Inflammatory macrophage treated with lipopolysaccharide for 1 hour (primary cell): ENCODE results near the gene TGFA.

ENCODE experiments used
- DNase-seq, 2 donors: peaks; one replicate each; pipeline ENCODE4 v3.0.0-alpha.2; 2020 to 2022

The TGFA gene

DNA sequence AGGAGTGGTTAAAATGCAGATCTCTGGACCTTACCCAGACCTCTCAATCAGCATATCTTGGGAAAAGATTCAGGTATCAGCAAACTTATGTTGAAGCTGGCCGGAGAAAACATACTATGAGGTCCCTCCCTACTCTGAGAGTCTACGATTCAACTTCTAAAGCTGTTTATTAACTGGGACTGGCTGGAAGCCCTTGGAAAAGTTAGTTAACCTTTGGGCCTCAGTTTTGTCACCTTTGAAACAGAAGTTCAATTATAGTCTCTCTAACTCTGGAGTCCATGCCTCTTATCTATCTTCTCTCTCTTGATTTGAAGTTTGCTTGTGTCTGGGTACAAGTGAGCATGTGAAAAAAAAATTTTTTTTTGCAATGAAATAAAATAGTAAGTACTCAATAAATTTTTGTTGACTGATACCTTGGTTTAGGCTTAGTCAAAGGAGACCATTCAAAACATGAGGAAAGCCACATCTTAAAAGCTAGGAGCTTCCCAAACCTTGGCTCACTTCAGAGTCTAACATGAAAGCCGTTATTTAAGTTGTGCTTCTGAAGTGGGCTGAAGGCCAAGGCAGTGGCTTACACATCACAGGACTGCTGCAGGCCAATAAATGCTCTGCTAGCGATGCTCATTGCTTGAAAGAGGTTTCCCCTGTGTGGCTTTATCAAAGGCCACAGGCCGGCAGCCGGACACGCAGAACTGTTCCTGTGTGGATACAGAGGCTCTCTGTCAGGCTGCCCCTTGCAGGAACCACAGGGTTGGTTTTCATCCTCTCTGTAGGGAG, 141.1 kb downstream of the TGFA start:
- DNase-seq, result no peak

DNA sequence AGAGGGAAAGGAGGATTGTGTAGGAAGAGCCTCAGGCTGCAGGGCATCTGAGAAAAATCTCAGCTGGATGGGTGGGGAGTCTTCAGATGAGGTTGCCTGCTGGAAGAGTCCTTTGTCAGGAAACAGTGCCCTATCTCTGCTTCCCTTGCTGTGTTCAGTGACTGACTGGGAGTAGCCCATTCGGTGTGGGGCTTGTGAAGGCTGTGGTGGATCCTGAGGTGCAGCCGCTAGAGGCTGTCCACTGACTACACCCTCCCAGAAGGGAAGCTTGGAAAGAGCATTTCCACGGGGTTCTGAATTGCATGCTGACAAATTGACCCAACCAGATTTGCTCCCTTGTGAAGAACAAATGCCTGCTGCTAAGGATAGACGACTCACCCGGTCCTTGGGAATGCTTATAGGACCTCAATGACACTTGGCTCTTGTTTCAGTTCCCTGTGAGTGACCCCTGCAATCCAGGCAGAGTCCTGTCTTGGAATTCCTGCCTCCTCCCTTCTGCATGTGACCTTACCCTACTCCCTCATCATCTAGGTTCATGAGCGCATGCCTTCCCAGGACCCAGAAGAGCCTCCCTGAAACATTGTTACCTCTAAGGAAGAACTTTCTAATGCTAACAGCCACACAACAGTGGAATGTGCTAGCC, 142.0 kb downstream of the TGFA start:
- DNase-seq, result no peak

DNA sequence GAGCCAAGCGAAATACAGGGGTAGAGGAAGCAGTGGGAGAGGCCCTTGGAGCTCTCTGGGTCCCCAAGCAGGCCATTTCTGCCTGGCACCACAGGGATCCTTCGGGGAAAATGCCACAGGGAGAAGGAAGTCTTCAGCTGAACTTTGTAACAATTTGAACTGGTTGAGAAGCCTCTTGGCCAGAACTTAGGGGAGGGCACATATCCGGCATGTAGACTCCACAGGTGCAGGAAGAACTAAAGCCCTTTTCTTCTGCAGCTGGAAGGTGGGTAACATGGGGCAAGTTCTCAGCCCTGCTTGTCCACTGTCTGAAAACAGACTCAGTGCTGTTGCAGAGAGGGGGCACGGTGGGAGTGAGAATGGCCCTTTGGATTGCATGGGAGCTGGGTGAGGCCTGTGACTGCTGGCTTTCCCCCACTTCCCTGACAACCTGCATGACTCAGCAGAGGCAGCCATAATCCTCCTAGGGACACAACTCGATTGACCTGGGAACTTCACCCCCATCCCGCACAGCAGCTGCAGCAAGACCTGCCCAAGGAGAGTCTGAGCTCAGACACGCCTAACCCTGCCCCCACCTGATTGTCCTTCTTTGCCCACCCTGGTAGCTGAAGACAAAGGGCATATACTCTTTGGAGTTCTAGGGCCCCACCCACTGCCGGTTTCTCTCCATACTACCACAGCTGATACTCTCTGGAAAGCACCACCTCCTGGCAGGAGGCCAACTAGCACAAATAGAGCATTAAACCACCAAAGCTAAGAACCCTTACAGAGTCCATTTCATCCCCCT, 150.2 kb downstream of the TGFA start:
- DNase-seq, result no peak

DNA sequence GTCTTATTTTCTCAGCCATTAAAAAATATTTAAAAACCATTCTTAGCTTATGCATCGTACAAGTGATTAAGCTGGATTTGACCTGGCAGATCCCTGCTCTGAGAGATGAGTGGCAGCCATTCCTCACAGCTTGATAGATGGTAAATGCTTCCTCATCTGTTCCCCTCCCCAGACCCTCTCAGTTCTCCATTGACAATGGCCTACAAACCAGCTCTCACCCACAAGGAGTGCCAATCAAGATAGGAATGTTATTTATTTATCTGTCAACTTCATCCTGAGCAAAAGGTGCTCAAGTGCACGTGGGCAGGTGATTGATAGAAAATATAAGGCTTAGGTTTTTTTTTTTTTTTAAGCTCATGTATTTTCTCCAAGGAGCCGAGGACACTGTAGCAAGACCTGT, 153.1 kb downstream of the TGFA start:
- no peak for DNase-seq

DNA sequence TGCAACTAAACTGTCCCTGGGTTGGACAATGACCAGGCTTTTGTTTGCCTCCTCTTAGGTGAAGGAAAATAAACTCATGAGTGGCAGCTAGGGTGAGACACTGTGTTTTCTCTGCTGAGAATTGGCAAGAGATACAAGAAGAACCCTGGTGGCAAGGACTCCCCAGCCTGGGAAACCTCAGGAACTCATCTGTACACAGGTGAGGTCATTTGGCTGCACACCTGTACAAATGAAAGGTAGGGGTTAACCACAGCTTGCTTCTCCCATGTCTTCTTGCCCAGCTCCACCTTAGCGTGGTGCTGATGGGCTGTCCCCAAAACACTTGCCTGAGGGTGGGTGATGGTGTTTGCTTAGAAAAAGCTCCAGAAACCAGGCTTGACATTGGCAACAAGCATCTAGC, 154.6 kb downstream of the TGFA start:
- DNase-seq, result no peak
